ENCODE data around the gene NOTCH1. TPM values are rescaled to one million over a fixed set of nuclear protein-coding genes. Genes with fewer than 3 reads are reported as not detected.

Gene NOTCH1
- polyA plus RNA-seq, 1 donor: 38.6 TPM

- DNase-seq: no peak
Measured at GRCh38 chr9:136499935-136500910, 45.6 kb downstream of the NOTCH1 start.

GRCh38 chr9:136499071-136499934, 46.5 kb downstream of the NOTCH1 start:
- no peak for DNase-seq

DNA sequence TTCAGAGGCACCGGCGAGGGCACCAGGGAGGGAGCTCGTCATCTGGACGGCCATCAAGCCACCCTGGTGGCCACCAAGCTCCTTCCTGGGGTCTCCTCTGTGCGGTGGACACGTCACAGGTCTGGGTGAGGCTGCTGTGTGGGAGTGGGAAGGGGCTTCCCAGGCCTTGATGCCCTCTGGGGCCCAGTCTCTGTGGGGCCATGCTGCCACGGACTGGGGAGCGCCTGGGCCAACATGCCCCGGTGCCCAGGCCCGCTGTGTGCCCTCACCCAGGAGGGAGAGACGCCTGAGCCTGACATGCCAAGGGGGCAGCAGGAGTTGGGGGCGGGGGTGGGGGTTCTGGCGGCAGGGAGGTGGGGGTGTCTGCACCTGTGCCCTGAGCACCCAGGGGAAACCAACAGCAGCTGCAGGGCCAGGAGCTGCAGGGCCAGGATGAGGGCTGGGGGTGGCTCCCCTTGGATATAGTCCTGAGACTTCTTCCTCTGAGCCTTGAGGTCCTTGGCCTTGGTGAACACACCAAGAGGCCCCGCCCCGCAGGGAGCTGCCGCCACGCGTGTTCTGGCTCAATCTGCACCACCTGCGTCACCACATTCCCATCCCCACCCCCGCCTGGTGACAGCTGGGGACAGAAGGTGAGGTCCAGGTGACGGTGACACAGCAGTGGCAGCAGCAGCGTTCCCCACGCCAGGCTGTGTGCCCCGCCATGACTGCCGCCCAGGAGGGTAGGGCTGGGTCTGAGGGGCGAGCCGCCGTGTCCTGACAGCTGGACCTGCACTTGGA, 47.7 kb downstream of the NOTCH1 start:
- no peak for DNase-seq

GRCh38 chr9:136496801-136497620, 48.8 kb downstream of the NOTCH1 start:
- no peak for DNase-seq

DNA sequence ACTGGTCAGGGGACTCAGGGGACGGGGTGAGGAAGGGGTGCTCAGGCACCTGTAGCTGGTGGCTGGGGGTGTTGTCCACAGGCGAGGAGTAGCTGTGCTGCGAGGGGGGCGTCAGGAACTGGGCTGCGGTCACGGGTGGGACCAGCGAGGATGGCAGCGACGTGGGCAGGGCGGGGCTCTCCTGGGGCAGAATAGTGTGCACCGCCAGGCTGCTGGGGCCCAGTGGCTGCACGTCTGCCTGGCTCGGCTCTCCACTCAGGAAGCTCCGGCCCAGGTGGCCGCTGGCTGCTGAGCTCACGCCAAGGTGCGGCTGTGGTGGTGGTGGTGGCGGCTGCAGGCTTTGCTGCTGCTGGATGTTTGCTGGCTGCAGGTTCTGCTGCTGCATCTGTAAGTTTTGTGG, 49.7 kb downstream of the NOTCH1 start:
- DNase-seq: no peak

DNA sequence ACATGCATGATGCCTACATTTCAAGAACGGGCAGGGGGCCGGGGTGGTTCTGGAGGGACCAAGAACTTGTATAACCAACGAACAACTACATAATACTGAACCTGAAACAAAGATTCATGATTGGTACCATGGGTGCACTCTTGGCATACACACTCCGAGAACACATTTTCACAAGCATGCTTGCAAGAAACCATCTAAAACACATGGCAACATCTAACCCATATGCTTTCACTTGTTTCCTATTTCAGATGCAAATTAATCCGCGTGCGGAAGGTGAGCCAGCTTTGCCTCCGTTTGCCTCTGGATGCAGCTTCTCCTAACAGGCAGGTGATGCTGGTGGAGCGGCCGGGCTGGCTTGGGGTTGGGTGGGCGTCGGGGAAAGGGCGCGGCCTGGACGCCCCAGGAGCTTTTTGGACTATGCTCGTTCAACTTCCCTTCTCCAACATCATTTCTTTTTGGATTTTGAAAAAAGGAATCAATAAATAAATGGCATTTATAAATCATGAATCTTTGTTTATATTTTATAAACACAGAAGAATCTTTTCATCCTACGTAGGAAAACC, 50.5 kb downstream of the NOTCH1 start:
- no peak for DNase-seq

DNA sequence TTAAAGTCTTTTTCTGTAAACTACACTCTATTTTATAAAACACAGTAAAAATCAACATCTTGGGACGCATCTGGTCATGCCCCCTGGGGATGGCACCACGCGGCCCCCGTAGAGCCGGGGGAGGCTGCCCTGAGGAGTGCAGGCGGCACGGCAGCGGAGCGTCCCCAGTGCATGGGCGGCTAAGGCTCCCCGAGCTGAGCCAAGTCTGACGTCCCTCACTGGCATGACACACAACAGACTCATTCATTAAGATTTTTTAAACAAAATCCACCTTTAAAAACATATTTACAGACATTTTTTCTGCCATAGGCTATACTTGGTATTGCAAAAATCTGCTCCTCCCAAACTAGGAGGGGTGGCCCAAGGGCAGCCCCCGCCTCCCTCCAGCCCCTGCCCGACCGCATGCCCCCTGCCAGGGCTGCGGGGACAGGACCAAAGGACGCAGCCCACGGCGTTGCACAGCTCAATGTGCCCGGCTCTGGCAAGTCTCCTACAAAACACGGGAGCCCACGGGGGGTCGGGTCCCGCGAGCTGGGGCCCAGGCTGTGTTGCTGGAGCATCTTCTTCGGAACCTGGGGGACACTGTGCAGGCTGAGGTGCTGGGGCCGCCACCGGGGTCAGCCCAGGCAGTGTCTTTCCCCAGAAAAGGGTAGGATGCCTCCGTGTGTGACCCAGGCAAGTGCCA, 51.2 kb downstream of the NOTCH1 start:
- no peak for DNase-seq

GRCh38 chr9:136494012-136494411, 51.8 kb downstream of the NOTCH1 start:
- DNase-seq: no peak

DNA sequence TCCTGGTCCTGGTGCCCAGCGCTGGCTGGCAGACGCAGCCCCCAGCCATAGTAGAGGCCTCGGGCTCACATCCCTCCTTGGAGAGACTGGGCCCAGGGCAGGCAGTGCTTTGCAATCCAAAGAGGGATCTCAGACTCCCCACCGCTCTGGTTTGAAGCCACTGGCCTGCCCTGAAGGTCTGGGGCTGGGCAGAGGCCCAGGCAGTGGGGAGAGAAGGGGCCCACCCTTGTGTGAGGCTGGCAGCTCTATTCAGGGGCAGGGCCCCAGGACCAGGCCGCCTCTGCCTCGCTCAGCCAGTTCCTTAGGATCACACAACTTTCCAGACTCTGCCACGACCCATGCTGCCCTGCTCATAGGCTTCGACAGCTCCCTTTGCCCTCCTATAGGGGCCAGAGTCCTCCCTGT, 52.3 kb downstream of the NOTCH1 start:
- no peak for DNase-seq

GRCh38 chr9:136492978-136493522, 52.8 kb downstream of the NOTCH1 start:
- DNase-seq: peak; percentile 40

DNA sequence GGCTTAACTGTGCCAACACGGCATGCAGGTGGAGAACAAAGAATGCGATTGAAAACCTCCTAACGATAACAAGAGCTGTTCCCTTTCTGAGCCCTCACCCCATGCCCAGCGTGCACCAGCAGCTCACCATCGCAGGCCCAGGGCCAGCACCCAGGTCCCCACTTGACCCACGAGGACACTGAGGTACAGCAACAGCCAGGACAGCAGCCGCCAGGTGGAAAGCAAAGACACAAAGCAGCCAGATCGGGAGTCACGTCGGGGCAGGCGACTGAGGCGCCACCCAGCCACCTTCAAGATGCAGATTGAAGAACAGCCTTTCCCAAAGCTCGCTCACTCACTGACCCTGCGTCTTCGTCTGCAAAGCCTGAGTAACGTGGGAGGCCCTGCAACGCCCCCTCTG, 56.1 kb downstream of the NOTCH1 start:
- no peak for DNase-seq

DNA sequence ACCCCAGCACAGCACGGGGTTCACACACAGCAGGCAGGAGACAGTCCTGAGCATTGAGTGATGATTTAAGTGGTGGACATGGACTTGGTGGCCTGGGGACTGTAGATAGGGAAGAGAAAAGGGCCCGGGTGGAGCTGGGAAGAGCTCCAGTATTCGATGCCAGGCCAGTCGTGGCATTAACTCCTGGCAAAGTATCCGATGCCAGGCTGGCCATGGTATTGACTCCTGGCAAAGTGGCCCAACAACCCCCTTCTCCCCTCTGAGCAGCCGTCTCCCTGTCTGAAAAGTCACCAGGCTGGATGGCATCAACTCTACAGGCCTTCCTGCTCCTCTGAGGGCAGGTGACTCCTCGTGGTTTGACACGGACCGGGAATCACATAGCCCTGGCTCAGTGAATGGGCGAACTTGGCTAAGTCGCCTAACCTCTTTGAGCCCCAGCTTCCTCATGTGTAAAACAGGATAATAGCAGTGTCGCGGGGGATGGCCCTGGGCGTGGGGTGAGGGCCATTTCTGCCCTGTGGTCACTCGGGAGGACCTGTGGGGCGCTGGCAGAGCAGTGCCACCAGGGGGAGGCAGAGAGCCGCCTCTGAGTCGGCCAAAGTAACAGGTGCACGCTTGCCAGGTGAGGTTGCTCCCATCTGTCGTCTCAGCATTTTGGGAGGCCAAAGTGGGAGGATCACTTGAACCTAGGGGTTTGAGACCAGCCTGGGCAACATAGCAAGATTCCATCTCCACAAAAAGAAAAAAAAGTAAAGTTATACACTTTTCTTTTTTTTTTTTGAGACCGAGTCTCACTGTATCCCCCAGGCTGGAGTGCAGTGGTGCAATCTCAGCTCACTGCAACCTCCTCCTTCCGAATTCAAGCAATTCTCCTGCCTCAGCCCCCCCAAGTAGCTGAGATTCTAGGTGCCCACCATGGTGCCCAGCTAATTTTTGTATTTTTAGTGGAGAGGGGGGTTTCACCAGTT, 57.3 kb downstream of the NOTCH1 start:
- peak; percentile 35 for DNase-seq

- DNase-seq: no peak
Measured at GRCh38 chr9:136487672-136488071, 58.2 kb downstream of the NOTCH1 start.

DNA sequence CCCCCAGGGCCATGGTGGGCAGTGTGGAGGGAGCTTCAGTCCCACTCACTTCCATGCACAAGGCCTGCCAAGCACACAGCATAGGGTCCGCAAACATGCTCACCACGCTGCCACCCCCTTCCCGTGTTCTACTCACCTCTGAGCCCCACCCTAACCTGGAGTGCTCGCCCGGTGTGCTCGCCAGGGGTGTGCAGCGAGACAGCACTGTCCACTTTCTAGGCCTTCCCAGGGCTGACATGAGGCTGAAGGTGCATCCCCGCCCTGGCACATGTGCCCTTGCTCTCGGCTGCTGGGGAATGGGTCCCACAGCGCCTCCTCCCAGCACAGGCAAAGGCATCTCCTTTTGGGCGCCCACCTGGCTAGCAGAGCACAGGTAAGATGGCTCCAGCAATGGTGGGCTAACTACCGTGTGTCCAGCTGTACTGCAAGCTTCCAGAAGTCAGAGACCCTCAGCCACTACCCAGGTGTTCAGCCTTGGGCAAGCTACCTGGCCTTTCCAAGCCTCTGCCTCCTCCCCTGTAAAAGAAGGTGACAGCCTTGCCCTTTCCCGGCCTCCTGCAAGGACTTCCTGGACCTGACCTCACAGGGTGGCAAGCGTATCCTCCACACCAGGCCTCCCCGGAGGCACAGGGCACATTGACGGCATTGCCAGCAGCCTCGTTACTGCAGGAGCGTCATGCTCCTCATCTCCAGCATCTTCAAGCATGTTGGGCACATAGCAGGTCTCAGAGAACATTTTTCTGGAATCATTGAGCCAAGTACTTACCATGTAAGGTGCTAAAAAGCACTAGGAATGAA, 58.8 kb downstream of the NOTCH1 start:
- no peak for DNase-seq

DNA sequence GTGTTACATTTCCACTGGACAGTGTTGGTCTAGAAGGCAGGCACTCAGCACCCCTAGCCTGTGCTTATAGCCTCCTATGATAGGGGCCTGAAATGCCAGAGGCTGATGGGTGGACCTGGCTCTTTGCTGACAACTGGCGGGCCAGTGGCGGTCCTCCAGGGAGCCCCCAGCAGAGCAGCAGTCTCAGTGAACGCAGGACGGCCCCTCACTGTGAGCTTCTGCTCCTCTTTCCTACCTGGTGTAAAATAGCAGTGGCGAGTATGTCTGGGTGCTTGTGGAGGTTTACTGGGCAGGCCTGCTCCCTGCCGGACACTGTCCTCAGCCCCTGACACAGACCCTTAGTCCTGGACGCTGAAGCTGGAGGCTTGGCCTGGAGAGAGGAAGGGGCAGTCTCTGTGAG, 59.7 kb downstream of the NOTCH1 start:
- no peak for DNase-seq

GRCh38 chr9:136485049-136486045, 60.5 kb downstream of the NOTCH1 start:
- DNase-seq: peak; percentile 80

All from hindlimb muscle (tissue), 1 donor.